A549 (cell line): ENCODE measurements around the gene TLE1. TPM values are rescaled to one million over a fixed set of nuclear protein-coding genes. Genes with fewer than 3 reads are reported as not detected.

Experiments used
- CBX8 ChIP-seq: fragments of 200-600 bp; sonication (generic); IDR thresholded peaks from 2 replicates; pipeline ENCODE4 v1.6.1; 2016
- CEBPB ChIP-seq, 2 experiments: fragments of >200 bp in 1 of 2; sonication (Bioruptor Twin) in 1 of 2; formaldehyde crosslinking in 1 of 2; IDR thresholded peaks; 2 replicates each; pipeline ENCODE4 v1.6.1; 2012 to 2016
- CHD2 ChIP-seq: fragments of 150-350 bp; IDR thresholded peaks from 2 replicates; pipeline ENCODE4 v1.6.1; 2014; ENCODE audit warnings: low read length; ENCODE audit not compliant: partially characterized antibody
- EHMT2 ChIP-seq: fragments of 200-600 bp; sonication (generic); IDR thresholded peaks from 2 replicates; pipeline ENCODE4 v1.6.1; 2016; ENCODE audit warnings: antibody characterized with exemption, low read depth, mild to moderate bottlenecking, moderate library complexity
- ESRRA ChIP-seq: fragments of 150-350 bp; IDR thresholded peaks from 2 replicates; pipeline ENCODE4 v1.6.1; 2014; ENCODE audit warnings: mild to moderate bottlenecking, low read length, borderline replicate concordance
- HEYL ChIP-seq: fragments of 250-450 bp; sonication (Bioruptor Pico); IDR thresholded peaks from 2 replicates; pipeline ENCODE4 v1.8.0; 2021; ENCODE audit warnings: mild to moderate bottlenecking, moderate library complexity
- HOXA7 ChIP-seq: fragments of 250-450 bp; sonication (Bioruptor Pico); IDR thresholded peaks from 2 replicates; pipeline ENCODE4 v1.5.0; 2020; ENCODE audit warnings: mild to moderate bottlenecking, moderate library complexity
- JUN ChIP-seq, 2 experiments: fragments of >200 bp; sonication (Bioruptor Twin); formaldehyde crosslinking; IDR thresholded peaks; 2 replicates in 1 of 2; 3 replicates in 1 of 2; pipeline ENCODE4 v1.6.1; 2016 to 2017
- MAZ ChIP-seq: fragments of 150-350 bp; IDR thresholded peaks from 2 replicates; pipeline ENCODE4 v1.6.1; 2014; ENCODE audit warnings: antibody characterized with exemption, low read depth, low read length, borderline replicate concordance
- NR3C1 ChIP-seq: fragments of >200 bp; sonication (Bioruptor Twin); formaldehyde crosslinking; IDR thresholded peaks from 3 replicates; pipeline ENCODE4 v1.6.1; 2017
- PHF8 ChIP-seq: fragments of 200-600 bp; sonication (generic); IDR thresholded peaks from 2 replicates; pipeline ENCODE4 v1.6.1; 2016; ENCODE audit warnings: low read depth, mild to moderate bottlenecking, antibody characterized with exemption, moderate library complexity, borderline replicate concordance
- POLR2A ChIP-seq: IDR thresholded peaks from 2 replicates; pipeline ENCODE4 v1.6.1; 2012; ENCODE audit warnings: mild to moderate bottlenecking, low read length
- RAD21 ChIP-seq, 2 experiments: fragments of >200 bp in 1 of 2; sonication (Bioruptor Twin) in 1 of 2; formaldehyde crosslinking in 1 of 2; IDR thresholded peaks in 1 of 2; conservative IDR thresholded peaks in 1 of 2; 2 replicates in 1 of 2; 3 replicates in 1 of 2; pipeline ENCODE4 v1.6.1; 2012 to 2018; ENCODE audit warnings: inconsistent platforms in 1 of 2
- RARB ChIP-seq: fragments of 250-450 bp; sonication (Bioruptor Pico); IDR thresholded peaks from 2 replicates; pipeline ENCODE4 v1.8.0; 2021; ENCODE audit warnings: mild to moderate bottlenecking, moderate library complexity
- RCOR1 ChIP-seq: fragments of 150-350 bp; IDR thresholded peaks from 2 replicates; pipeline ENCODE4 v1.6.1; 2014; ENCODE audit warnings: antibody characterized with exemption, low read length, low read depth
- RFX5 ChIP-seq: fragments of 450-650 bp; IDR thresholded peaks from 2 replicates; pipeline ENCODE4 v1.7.1; 2014; ENCODE audit warnings: antibody characterized with exemption, mild to moderate bottlenecking, moderate library complexity
- RNF2 ChIP-seq: fragments of 200-600 bp; sonication (generic); IDR thresholded peaks from 2 replicates; pipeline ENCODE4 v1.6.1; 2016; ENCODE audit warnings: low read depth, mild to moderate bottlenecking, antibody characterized with exemption, moderate library complexity, borderline replicate concordance
- SMC3 ChIP-seq: fragments of >200 bp; sonication (Bioruptor Twin); formaldehyde crosslinking; IDR thresholded peaks from 3 replicates; pipeline ENCODE4 v1.6.1; 2018; ENCODE audit warnings: inconsistent platforms
- SREBF2 ChIP-seq: fragments of 450-650 bp; IDR thresholded peaks from 2 replicates; pipeline ENCODE4 v1.6.1; 2014; ENCODE audit warnings: mild to moderate bottlenecking, moderate library complexity
- TP53 ChIP-seq: fragments of 250-450 bp; sonication (Bioruptor Pico); IDR thresholded peaks from 2 replicates; pipeline ENCODE4 v1.5.0; 2021; ENCODE audit warnings: mild to moderate bottlenecking, moderate library complexity
- ZSCAN20 ChIP-seq: fragments of 250-450 bp; sonication (Bioruptor Pico); IDR thresholded peaks from 2 replicates; pipeline ENCODE4 v1.8.0; 2022; ENCODE audit warnings: mild to moderate bottlenecking, moderate library complexity
- polyA plus RNA-seq, 4 experiments: library from polyadenylated mRNA; depleted of rRNA in 3 of 4; stranded (reverse); fragments of >200 nt; fragmentation: RNase III in 1 of 4; extraction: RNeasy Plus Mini Kit Qiagen cat#74134 plus additional on column Dnase treatment in 1 of 4; gene quantifications; 2 replicates in 3 of 4; 3 replicates in 1 of 4; pipeline ENCODE4 v1.2.3, GENCODE V29; 2011 to 2017
- TF ChIP-seq, protein P1 (sequence below): fragments of 250-450 bp; sonication (Bioruptor Pico); IDR thresholded peaks from 2 replicates; pipeline ENCODE4 v1.5.0; 2020; ENCODE audit warnings: low read depth, mild to moderate bottlenecking, moderate library complexity
- TF ChIP-seq, protein P2 (sequence below): fragments of >200 bp; sonication (Bioruptor Twin); formaldehyde crosslinking; IDR thresholded peaks from 3 replicates; pipeline ENCODE4 v1.5.1; 2016
- TF ChIP-seq, protein P3 (sequence below): fragments of 450-650 bp; IDR thresholded peaks from 2 replicates; pipeline ENCODE4 v1.6.1; 2014; ENCODE audit warnings: antibody characterized with exemption
- TF ChIP-seq, protein P4 (sequence below): fragments of >200 bp; sonication (Bioruptor Twin); formaldehyde crosslinking; IDR thresholded peaks from 3 replicates; pipeline ENCODE4 v1.6.1; 2016
- TF ChIP-seq, protein P5 (sequence below): fragments of 150-350 bp; IDR thresholded peaks from 2 replicates; pipeline ENCODE4 v1.6.1; 2014; ENCODE audit warnings: low read depth, mild to moderate bottlenecking, low read length
- TF ChIP-seq, protein P6 (sequence below): IDR thresholded peaks from 2 replicates; pipeline ENCODE4 v1.6.1; 2012
- TF ChIP-seq, protein P7 (sequence below): IDR thresholded peaks from 2 replicates; pipeline ENCODE4 v1.6.1; 2012

TLE1 gene
- polyA plus RNA-seq, 2 of the 4 experiments (the other 2 are of a cell fraction): 45.8 to 117 TPM

DNA sequence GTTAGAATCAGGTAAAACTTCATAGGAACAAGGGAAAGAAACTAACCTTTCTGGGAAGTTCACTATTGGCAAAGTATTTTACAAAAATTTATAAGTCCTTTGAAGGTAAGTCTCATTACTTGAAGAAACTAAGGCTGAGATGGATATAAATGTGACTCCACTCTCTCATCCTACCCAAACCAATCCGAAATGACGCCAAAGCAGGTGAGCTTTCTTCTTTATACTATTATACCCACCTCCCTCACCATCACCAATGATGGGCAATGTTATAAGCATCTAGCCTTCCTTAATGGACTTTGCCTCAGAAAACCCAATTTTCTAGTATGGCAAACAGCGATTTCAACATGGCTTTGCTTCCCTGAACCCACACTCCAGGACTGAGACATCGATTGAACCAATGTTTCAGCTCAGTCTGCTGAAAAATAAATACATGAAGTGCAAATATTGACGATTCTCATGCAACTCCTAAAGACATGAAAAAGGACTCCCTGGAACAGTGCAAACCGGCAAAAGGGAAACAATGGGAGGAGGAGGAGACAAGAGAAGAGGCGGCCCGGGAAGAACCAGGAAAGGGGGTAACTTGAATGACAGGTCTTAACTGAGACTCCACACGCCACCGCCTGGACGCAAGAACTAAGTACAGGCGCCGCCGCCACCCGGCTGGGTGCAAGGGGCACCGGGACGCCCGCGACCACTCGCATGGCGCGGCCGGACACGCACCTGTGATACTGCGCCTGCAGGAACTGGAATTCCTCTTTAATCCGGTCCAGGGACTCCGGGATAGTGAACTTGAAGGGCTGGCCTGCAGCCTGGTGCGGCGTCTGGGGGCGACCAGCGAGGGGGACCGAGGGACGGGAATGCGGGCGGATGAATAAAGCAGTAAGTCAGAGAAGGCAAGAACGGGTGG is 2.5 kb downstream of the TLE1 start (continued):
- TF ChIP-seq, protein P1, sequence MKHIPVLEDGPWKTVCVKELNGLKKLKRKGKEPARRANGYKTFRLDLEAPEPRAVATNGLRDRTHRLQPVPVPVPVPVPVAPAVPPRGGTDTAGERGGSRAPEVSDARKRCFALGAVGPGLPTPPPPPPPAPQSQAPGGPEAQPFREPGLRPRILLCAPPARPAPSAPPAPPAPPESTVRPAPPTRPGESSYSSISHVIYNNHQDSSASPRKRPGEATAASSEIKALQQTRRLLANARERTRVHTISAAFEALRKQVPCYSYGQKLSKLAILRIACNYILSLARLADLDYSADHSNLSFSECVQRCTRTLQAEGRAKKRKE: no peak
- TF ChIP-seq ESRRA (no peak), CEBPB (IDR thresholded peaks at IDR 0.05) (no peak), TP53 (no peak), MAZ (no peak), CBX8 (no peak), SMC3 (peak; percentile 89), PHF8 (no peak), ZSCAN20 (CRISPR knock-in tag) (no peak), JUN (IDR thresholded peaks at IDR 0.05) (peak in 1 of 2 experiments; percentile 60; a peak in 2 of 5 replicates), RARB (CRISPR knock-in tag) (no peak), POLR2A (no peak), HOXA7 (CRISPR knock-in tag) (no peak), HEYL (CRISPR knock-in tag) (no peak), RCOR1 (no peak), RNF2 (no peak), NR3C1 (no peak), RAD21 (conservative IDR thresholded peaks at IDR 0.05 in 1 of 2, IDR thresholded peaks at IDR 0.05 in 1 of 2) (peak; percentile 76 to 84), EHMT2 (no peak), RFX5 (no peak), CHD2 (no peak), SREBF2 (no peak)
- TF ChIP-seq, protein P2, sequence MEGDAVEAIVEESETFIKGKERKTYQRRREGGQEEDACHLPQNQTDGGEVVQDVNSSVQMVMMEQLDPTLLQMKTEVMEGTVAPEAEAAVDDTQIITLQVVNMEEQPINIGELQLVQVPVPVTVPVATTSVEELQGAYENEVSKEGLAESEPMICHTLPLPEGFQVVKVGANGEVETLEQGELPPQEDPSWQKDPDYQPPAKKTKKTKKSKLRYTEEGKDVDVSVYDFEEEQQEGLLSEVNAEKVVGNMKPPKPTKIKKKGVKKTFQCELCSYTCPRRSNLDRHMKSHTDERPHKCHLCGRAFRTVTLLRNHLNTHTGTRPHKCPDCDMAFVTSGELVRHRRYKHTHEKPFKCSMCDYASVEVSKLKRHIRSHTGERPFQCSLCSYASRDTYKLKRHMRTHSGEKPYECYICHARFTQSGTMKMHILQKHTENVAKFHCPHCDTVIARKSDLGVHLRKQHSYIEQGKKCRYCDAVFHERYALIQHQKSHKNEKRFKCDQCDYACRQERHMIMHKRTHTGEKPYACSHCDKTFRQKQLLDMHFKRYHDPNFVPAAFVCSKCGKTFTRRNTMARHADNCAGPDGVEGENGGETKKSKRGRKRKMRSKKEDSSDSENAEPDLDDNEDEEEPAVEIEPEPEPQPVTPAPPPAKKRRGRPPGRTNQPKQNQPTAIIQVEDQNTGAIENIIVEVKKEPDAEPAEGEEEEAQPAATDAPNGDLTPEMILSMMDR: peak; percentile 68
- TF ChIP-seq, protein P3, sequence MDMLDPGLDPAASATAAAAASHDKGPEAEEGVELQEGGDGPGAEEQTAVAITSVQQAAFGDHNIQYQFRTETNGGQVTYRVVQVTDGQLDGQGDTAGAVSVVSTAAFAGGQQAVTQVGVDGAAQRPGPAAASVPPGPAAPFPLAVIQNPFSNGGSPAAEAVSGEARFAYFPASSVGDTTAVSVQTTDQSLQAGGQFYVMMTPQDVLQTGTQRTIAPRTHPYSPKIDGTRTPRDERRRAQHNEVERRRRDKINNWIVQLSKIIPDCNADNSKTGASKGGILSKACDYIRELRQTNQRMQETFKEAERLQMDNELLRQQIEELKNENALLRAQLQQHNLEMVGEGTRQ: no peak
- TF ChIP-seq, protein P4, sequence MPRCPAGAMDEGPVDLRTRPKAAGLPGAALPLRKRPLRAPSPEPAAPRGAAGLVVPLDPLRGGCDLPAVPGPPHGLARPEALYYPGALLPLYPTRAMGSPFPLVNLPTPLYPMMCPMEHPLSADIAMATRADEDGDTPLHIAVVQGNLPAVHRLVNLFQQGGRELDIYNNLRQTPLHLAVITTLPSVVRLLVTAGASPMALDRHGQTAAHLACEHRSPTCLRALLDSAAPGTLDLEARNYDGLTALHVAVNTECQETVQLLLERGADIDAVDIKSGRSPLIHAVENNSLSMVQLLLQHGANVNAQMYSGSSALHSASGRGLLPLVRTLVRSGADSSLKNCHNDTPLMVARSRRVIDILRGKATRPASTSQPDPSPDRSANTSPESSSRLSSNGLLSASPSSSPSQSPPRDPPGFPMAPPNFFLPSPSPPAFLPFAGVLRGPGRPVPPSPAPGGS: no peak
- TF ChIP-seq, protein P5, sequence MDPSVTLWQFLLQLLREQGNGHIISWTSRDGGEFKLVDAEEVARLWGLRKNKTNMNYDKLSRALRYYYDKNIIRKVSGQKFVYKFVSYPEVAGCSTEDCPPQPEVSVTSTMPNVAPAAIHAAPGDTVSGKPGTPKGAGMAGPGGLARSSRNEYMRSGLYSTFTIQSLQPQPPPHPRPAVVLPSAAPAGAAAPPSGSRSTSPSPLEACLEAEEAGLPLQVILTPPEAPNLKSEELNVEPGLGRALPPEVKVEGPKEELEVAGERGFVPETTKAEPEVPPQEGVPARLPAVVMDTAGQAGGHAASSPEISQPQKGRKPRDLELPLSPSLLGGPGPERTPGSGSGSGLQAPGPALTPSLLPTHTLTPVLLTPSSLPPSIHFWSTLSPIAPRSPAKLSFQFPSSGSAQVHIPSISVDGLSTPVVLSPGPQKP: no peak
- TF ChIP-seq, protein P6, sequence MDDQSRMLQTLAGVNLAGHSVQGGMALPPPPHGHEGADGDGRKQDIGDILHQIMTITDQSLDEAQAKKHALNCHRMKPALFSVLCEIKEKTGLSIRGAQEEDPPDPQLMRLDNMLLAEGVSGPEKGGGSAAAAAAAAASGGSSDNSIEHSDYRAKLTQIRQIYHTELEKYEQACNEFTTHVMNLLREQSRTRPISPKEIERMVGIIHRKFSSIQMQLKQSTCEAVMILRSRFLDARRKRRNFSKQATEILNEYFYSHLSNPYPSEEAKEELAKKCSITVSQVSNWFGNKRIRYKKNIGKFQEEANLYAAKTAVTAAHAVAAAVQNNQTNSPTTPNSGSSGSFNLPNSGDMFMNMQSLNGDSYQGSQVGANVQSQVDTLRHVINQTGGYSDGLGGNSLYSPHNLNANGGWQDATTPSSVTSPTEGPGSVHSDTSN: 0 out of 2 replicates have a peak, but pooled peaks have one; percentile 51
- TF ChIP-seq, protein P7, sequence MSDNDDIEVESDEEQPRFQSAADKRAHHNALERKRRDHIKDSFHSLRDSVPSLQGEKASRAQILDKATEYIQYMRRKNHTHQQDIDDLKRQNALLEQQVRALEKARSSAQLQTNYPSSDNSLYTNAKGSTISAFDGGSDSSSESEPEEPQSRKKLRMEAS: 0 out of 2 replicates have a peak, but pooled peaks have one; percentile 26
